Astrocyte of the spinal cord (primary cell): ENCODE results near the gene SLC16A12.
A peak's percentile ranks its signal among the peaks of the same experiment; 100 is the strongest.

ENCODE experiments used
- DNase-seq: peaks from one replicate; pipeline ENCODE4 v3.0.0; 2011; ENCODE audit warnings: low read depth, low spot score
- H3K4me3 ChIP-seq: 2 replicates; pipeline ENCODE4 v1.5.1; 2011; ENCODE audit warnings: low read depth, mild to moderate bottlenecking, low read length, moderate library complexity
- in situ Hi-C: cut with HindIII; loops from 2 replicates; pipeline ENCODE4 v1.10.0; 2017; ENCODE audit warnings: low sequenced_read_pairs
- TF ChIP-seq, protein P1 (sequence below): IDR thresholded peaks from 2 replicates; pipeline ENCODE4 v1.5.1; 2012; ENCODE audit warnings: low read depth, mild to moderate bottlenecking, low read length, inconsistent platforms

Gene SLC16A12

DNA sequence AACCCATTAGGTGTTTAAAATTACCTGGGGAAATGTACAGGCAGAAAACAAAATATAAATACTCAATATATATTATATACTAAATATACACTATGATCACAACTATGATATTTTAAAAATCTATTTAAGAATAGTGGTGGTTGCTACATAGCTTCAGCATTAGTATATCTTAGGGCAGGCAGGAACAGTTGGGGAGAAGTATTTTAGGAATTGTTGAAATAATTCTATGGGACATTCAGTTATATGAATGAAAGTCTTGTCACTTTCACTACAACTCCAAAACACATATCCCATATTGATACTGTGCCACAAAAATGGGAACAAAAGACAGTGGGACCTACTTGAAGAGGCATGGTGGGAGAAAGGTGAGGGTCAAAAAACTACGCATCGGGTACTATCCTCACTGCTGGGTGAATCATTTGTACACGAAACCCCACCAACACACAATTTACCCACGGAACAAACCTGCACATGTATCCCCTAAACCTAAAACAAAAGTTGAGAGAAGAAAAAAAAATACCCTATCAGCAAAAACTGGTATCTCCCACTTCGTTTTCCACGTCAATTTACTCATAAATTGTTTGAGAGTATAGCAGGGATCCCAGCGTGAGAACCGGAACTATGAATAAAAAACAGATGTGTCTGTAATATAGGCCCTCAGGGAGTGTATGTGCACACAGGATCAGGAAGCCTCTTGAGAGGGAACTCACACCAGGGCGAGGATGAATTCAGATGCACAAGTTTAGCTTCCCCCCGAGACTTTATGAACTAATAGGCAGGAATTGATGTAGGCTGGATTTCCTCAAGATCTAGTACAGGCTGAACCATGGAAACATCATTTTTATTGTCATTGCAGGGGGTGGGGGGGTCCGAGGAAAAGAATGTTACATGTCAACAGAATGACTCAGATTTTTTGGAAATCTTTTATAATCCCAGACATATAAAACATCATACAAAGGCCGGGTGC lies 16.2 kb downstream of the SLC16A12 start:
- TF ChIP-seq, protein P1, sequence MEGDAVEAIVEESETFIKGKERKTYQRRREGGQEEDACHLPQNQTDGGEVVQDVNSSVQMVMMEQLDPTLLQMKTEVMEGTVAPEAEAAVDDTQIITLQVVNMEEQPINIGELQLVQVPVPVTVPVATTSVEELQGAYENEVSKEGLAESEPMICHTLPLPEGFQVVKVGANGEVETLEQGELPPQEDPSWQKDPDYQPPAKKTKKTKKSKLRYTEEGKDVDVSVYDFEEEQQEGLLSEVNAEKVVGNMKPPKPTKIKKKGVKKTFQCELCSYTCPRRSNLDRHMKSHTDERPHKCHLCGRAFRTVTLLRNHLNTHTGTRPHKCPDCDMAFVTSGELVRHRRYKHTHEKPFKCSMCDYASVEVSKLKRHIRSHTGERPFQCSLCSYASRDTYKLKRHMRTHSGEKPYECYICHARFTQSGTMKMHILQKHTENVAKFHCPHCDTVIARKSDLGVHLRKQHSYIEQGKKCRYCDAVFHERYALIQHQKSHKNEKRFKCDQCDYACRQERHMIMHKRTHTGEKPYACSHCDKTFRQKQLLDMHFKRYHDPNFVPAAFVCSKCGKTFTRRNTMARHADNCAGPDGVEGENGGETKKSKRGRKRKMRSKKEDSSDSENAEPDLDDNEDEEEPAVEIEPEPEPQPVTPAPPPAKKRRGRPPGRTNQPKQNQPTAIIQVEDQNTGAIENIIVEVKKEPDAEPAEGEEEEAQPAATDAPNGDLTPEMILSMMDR, result no peak
- no peak overlapping the region for H3K4me3 ChIP-seq
- DNase-seq, result peak; percentile 88
- in situ Hi-C loops, result no loop called here

DNA sequence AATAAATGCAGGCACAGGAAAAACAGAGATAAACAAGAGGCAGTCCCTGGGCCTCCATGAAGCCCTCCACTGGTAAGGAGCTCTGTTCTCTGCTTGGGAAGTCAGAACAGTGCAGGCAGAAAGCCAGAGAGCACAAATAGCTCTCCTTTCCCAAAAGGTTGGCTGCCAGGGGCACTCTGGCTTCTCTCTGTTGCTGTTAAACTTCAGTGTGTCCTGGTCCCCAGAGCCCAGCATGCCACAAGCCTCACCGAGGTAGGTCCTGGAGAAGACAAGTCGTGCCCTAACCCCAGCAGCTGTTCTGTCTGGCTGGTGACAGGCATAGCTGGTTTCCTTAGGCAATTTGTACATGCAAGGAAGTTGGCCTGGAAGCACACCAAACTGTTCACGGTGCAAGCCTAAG lies 17.3 kb downstream of the SLC16A12 start:
- in situ Hi-C loops, result no loop called here
- no peak overlapping the region for H3K4me3 ChIP-seq
- DNase-seq, result peak; percentile 32
- TF ChIP-seq, protein P1, result no peak

DNA sequence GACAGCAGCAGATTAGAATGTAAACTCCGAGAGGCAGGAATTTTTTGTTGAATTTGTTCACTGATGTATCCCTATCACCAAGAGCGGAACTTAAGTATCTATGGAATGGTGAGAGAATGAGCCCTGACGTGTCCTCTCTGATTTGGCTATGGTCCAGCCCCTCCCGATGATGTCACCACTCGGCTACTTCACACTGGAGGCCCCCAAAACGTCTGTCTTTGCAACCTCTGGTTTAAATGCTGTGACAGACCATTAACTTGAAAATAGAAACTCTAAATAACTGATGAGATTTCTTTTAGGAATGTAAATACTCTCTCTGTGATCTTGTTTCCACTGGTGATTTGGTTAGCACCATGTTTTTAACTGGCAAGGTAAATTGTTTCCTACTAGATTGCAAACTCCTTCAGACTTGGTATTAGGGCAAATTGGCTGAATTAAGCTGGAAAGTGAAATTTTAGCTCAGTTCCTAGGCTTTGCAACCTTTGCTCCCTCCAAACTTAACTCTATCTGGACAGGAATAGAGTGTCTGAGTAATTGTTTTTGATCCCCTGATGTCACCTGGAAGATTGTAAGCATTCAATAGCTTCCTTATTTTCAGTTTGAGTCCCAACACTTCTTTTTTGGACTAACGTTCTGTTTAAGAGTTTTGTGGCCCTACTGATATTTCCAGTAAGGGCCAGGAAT lies 19.1 kb downstream of the SLC16A12 start:
- TF ChIP-seq, protein P1, result no peak
- DNase-seq, result peak; percentile 97
- in situ Hi-C loops, result no loop called here
- H3K4me3 ChIP-seq, result no peak overlapping the region

DNA sequence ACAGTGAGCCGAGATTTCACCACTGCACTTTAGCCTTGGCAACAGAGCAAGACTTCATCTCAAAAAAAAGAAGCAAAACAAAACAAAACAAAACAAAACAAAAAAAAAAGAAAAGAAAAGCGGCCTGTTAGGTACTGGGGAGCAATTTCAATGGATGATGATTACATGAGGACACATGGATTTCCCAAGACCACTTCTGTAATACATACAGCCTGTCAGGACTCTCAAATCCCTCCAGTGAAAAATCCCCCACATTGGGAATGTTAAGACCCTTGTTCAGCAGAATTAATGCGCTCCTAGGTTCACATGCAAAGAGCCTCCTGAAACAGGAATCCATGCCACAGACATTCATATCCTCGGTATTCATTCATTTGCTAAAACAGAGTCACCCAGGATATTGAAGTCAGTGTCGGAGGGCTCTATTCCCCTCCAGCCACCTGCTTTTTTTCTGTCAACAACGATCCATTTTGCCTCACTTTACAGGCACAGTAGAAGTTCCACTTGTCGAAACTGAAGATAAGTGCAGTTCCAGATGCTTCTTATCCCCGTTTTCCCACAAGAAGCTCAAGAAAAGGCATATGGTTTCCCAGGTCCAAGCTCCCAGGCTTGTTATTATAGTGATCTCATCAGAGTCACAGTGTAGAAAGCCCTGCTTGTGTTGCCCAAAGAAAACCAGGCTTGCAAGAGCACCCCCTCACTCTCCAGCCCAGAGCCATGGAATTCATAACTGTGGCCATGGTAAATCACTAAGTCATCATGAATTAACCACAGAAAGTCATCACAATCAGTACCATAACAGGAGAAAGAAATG lies 20.2 kb downstream of the SLC16A12 start:
- in situ Hi-C loops, result no loop called here
- H3K4me3 ChIP-seq, result peak overlapping the region; percentile 15
- TF ChIP-seq, protein P1, result no peak
- DNase-seq, result peak; percentile 99

DNA sequence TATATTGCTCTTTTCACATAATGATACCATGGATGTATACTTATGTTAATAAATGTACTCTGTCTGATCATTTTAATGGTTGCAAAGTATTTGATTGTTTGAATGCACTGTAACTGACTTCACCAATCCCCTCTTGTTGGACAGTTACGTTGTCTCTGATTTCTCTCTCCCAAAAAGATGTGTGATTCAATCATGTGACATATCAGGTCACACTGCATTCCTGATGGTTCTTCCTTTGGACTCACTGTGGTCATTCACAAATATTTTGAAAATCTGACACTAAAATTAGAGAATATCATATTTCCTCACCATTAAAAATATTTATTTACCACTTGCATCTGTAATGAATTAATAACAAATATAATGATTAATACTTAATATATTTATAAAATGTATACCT lies 22.2 kb downstream of the SLC16A12 start:
- no peak for DNase-seq
- in situ Hi-C loops, result no loop called here
- TF ChIP-seq, protein P1, result no peak
- no peak overlapping the region for H3K4me3 ChIP-seq

DNA sequence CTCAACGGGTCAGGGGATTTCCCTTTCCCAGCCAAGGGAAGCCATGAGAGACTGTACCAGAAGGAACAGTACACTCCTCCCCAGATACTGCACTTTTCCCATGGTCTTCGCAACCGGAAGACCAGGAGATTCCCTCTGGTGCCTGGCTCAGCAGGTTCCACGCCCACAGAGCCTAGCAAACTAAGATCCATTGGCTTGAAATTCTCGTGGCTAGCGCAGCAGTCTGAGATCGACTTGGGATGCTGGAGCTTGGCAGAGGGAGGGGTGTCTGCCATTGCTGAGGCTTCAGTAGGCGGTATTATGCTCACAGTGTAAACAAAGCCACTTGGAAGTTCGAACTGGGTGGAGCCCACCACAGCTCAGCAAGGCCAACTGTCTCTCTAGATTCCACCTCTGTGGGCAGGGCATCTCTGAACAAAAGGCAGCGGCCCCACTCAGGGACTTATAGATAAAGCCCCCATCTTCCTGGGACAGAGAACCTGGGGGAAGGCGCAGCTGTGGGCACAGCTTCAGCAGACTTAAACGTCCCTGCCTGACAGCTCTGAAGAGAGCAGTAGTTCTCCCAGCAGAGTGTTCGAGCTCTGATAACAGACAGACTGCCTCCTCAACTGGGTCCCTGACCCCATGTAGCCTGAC lies 29.6 kb downstream of the SLC16A12 start:
- DNase-seq, result no peak
- TF ChIP-seq, protein P1, result no peak
- in situ Hi-C loops, result no loop called here
- H3K4me3 ChIP-seq, result no peak overlapping the region
